Measurements from ENCODE around the gene OR52I1.

DNA sequence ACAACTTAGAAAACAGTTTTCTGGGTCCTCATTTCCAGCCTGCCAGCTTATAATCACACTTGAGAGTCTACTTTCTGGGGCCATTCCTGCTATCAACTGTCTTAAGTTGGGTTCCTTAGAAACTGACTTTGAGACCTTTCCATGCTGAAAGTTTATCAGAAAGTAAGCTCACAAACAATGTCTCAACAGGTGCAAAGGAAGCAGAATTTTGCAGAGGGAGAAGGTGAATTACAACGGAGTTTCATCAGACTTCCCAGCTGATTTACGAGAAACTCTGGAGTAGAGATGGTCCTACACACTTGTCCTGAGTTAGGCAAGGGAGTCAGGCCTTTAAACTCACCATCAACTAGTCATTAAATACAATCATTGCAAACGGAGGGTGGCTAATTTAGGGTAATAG, 17.0 kb upstream of the OR52I1 start:
- TF ChIP-seq, protein P1, sequence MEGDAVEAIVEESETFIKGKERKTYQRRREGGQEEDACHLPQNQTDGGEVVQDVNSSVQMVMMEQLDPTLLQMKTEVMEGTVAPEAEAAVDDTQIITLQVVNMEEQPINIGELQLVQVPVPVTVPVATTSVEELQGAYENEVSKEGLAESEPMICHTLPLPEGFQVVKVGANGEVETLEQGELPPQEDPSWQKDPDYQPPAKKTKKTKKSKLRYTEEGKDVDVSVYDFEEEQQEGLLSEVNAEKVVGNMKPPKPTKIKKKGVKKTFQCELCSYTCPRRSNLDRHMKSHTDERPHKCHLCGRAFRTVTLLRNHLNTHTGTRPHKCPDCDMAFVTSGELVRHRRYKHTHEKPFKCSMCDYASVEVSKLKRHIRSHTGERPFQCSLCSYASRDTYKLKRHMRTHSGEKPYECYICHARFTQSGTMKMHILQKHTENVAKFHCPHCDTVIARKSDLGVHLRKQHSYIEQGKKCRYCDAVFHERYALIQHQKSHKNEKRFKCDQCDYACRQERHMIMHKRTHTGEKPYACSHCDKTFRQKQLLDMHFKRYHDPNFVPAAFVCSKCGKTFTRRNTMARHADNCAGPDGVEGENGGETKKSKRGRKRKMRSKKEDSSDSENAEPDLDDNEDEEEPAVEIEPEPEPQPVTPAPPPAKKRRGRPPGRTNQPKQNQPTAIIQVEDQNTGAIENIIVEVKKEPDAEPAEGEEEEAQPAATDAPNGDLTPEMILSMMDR (IDR thresholded peaks at IDR 0.05; ENCODE audit: insufficient read depth, low read length, poor library complexity, severe bottlenecking) = no peak
- no peak for TF ChIP-seq EZH2phosphoT487 (conservative IDR thresholded peaks at IDR 0.05; ENCODE audit: low read length)
